Endodermal cell (in vitro differentiated cells): ENCODE data around the gene ARFIP1. TPM values are rescaled to one million over a fixed set of nuclear protein-coding genes. Genes with fewer than 3 reads are reported as not detected.

ENCODE experiments used
- DNase-seq: peaks from one replicate; pipeline ENCODE4 v3.0.0-alpha.2; 2017
- H3K27ac ChIP-seq: 2 replicates; pipeline ENCODE4 v1.5.1; 2013; ENCODE audit warnings: mild to moderate bottlenecking, low read depth, low read length, moderate library complexity
- H3K27me3 ChIP-seq: 2 replicates; pipeline ENCODE4 v1.6.1; 2013; ENCODE audit warnings: mild to moderate bottlenecking, low read length, moderate library complexity; ENCODE audit not compliant: insufficient read depth, control insufficient read depth, poor library complexity, severe bottlenecking
- H3K36me3 ChIP-seq: 2 replicates; pipeline ENCODE4 v1.7.0; 2013; ENCODE audit warnings: mild to moderate bottlenecking, low read length, moderate library complexity; ENCODE audit not compliant: control insufficient read depth, insufficient read depth
- H3K4me1 ChIP-seq: one replicate; pipeline ENCODE4 v1.7.0; 2013; ENCODE audit warnings: low read length; ENCODE audit not compliant: control insufficient read depth, insufficient read depth
- H3K4me3 ChIP-seq: 2 replicates; pipeline ENCODE4 v1.5.1; 2013; ENCODE audit warnings: mild to moderate bottlenecking, low read length, moderate library complexity
- H3K9ac ChIP-seq: 2 replicates; pipeline ENCODE4 v1.6.1; 2013; ENCODE audit warnings: mild to moderate bottlenecking, low read length, moderate library complexity; ENCODE audit not compliant: poor library complexity, severe bottlenecking; ENCODE audit errors: extremely low read depth
- H3K9me3 ChIP-seq: 2 replicates; pipeline ENCODE4 v1.6.1; 2013; ENCODE audit warnings: mild to moderate bottlenecking, low read length, moderate library complexity; ENCODE audit not compliant: control insufficient read depth
- H3K27ac Mint-ChIP-seq: 2 replicates; pipeline ENCODE4 v1.8.0; 2020; ENCODE audit warnings: mixed read lengths
- H3K27me3 Mint-ChIP-seq: 2 replicates; pipeline ENCODE4 v1.8.0; 2021; ENCODE audit warnings: mild to moderate bottlenecking, mixed read lengths; ENCODE audit not compliant: insufficient read depth
- H3K36me3 Mint-ChIP-seq: 2 replicates; pipeline ENCODE4 v1.8.0; 2020; ENCODE audit warnings: low read depth, mixed read lengths
- H3K4me1 Mint-ChIP-seq: 2 replicates; pipeline ENCODE4 v1.8.0; 2020; ENCODE audit warnings: mixed read lengths
- H3K4me3 Mint-ChIP-seq: 2 replicates; pipeline ENCODE4 v1.8.0; 2020; ENCODE audit warnings: mild to moderate bottlenecking, moderate library complexity, mixed read lengths
- H3K9me3 Mint-ChIP-seq: 2 replicates; pipeline ENCODE4 v1.8.0; 2020; ENCODE audit warnings: mild to moderate bottlenecking, mixed read lengths
- WGBS, 2 experiments: methylation state at CpG; one replicate each; pipeline versions ENCODE4 v1.1.5 to v1.1.7; 2013; ENCODE audit warnings: missing lambda C conversion rate in 2 of 2, mixed read lengths in 1 of 2; ENCODE audit not compliant: insufficient coverage in 1 of 2, insufficient read length in 1 of 2; 5-methylcytosine and 5-hydroxymethylcytosine counted together
- total RNA-seq, 2 donors: library from RNA; stranded (reverse); fragmentation: NEBNext Ultra II Directional in 1 of 2; extraction: Animal tissue kit (Norgen Biotek cat#: 25700) in 1 of 2; gene quantifications; 2 replicates in 1 of 2; 3 replicates in 1 of 2; pipeline ENCODE4 v1.2.1, GENCODE V29; 2021
- TF ChIP-seq, protein P1 (sequence below): fragments of 200-600 bp; sonication (generic); conservative IDR thresholded peaks from 2 replicates; pipeline ENCODE4 v1.5.0; 2021; ENCODE audit warnings: antibody characterized with exemption, mild to moderate bottlenecking

ARFIP1 gene
- total RNA-seq, 2 donors from 2014 or later: 34.3 to 39.4 TPM

DNA sequence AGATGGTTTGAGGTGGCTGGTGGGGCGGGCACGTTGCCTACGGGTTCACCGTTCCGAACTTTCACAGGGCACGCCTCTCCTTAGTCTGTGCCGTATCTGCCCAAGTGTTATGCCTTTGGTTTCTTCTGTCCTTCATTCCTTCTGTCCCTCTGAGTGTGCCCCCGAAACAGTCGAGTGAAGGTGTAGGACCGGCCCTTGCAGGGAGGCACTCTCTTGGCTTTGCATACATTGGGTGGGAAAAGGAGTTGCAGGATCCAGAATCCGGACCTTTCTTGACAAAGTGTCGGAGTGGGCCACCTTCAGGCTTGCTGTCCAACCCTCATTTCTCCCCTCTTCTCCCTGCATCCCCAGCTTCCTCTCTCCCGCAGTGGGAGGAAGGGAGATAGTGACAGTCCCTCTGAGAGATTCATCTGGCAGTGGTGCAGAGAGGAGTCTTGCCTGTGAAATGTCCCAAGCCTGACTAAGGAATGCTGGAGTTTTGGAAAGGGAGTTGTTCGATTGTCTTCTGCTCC, 569 bp downstream of the ARFIP1 start:
- no peak for DNase-seq
- TF ChIP-seq, protein P1, sequence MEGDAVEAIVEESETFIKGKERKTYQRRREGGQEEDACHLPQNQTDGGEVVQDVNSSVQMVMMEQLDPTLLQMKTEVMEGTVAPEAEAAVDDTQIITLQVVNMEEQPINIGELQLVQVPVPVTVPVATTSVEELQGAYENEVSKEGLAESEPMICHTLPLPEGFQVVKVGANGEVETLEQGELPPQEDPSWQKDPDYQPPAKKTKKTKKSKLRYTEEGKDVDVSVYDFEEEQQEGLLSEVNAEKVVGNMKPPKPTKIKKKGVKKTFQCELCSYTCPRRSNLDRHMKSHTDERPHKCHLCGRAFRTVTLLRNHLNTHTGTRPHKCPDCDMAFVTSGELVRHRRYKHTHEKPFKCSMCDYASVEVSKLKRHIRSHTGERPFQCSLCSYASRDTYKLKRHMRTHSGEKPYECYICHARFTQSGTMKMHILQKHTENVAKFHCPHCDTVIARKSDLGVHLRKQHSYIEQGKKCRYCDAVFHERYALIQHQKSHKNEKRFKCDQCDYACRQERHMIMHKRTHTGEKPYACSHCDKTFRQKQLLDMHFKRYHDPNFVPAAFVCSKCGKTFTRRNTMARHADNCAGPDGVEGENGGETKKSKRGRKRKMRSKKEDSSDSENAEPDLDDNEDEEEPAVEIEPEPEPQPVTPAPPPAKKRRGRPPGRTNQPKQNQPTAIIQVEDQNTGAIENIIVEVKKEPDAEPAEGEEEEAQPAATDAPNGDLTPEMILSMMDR: no peak
- 0 to 1% methylated on average over 2 to 12 of the region's 14 CpGs for WGBS, 2 experiments
- H3K27ac Mint-ChIP-seq: peak overlapping the region; percentile 100
- Histone ChIP-seq H3K4me1 (peaks cover 6% of the 10 kb centered on the region), H3K27ac (peak overlapping the region; percentile 80), H3K9ac (peak overlapping the region; percentile 89), H3K4me3 (peak overlapping the region; percentile 97), H3K36me3 (peaks cover 5% of the 10 kb centered on the region), H3K9me3 (no peaks in the 10 kb centered on the region), H3K27me3 (no peaks in the 10 kb centered on the region)
- no peaks in the 10 kb centered on the region for H3K27me3 Mint-ChIP-seq
- peaks cover 5% of the 10 kb centered on the region for H3K36me3 Mint-ChIP-seq
- H3K4me1 Mint-ChIP-seq: peaks cover 36% of the 10 kb centered on the region
- H3K4me3 Mint-ChIP-seq: peak overlapping the region; percentile 99
- H3K9me3 Mint-ChIP-seq: no peaks in the 10 kb centered on the region

DNA sequence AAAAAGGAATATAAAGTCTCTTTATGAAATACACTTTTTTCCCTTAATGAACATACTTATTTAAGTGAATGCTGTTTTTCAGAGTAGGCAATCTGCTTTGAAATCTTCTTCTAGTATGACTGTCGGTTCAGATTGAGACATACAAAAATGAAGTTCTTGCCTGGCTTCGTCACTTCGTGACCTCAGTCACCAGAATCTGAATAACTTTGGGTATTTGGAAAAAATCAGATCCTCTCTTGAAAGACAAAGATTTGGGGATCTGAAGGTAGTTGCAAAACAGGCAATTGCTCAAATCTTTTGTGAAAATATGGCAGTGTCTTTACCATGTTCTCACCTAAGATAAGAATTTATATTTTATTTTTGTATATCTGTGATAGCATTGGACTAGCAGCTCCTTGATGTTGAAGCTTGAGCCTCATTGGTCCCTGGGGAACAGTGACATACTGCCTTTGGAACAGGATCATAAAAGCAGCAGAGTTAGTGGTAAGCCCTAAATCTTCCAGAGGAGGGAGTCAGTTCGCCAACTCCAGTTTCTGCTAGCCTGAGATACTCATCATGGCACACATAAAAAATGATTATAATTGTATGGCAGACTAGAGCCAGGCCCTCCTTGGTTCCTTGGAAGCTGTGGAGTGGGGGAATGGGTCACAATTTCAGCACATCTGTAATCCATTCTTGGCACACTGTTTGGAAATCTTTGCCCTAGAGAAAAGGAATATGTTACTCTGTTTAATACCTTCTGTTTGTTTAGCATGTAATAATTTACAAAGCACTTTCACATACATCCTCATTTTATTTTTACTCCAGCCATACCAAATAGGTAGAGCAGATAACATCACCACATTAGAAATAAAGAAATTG, 5.0 kb downstream of the ARFIP1 start:
- H3K36me3 ChIP-seq: peaks cover 10% of the 10 kb centered on the region
- DNase-seq: peak; percentile 60
- 94 to 100% methylated on average over 3 to 4 of the region's 4 CpGs for WGBS, 2 experiments

More for the DNA sequence above, 5.0 kb downstream of the ARFIP1 start:
- no peak overlapping the region for H3K27ac ChIP-seq
- H3K4me3 Mint-ChIP-seq: no peak overlapping the region
- no peaks in the 10 kb centered on the region for H3K9me3 ChIP-seq
- H3K36me3 Mint-ChIP-seq: peaks cover 5% of the 10 kb centered on the region
- no peak overlapping the region for H3K9ac ChIP-seq
- H3K4me3 ChIP-seq: no peak overlapping the region
- no peaks in the 10 kb centered on the region for H3K27me3 ChIP-seq
- TF ChIP-seq, protein P1: peak; percentile 64
- H3K4me1 ChIP-seq: no peaks in the 10 kb centered on the region
- no peak overlapping the region for H3K27ac Mint-ChIP-seq
- H3K4me1 Mint-ChIP-seq: peaks cover 14% of the 10 kb centered on the region
- no peaks in the 10 kb centered on the region for H3K27me3 Mint-ChIP-seq
- H3K9me3 Mint-ChIP-seq: no peaks in the 10 kb centered on the region
